ENCODE results near the gene EVI2B. TPM values are rescaled to one million over a fixed set of nuclear protein-coding genes. Genes with fewer than 3 reads are reported as not detected.

EVI2B gene
- total RNA-seq, 5 donors from 2014 or later (not counting 1 experiment from before 2014, with no cell fraction given): 86.2 to 130 (median 111) TPM

DNA sequence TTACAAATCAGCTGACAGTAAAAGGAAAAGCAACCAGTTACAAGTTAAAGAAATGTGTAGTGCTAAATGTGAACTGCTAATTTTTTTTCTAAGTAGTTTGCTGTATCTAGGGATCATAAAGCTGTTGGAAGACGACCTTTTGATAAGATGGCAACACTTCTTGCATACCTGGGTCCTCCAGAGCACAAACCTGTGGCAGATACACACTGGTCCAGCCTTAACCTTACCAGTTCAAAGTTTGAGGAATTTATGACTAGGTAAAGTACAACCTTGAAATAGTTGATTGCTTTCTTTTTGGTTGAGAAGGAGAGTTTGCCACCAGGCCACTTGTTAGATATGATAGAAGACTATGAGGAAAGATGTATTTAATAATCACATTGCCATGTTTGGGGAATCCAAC, 52.3 kb downstream of the EVI2B start:
- POLR2A ChIA-PET: interaction anchor here in 1 of 2 donors (0.6 kb wide), 1 partner anchor 50 kb away, joined by 3 read pairs; no protein-coding TSS in a partner anchor
- Mint-ChIP-seq H3K27ac (no peak overlapping the region), H3K27me3 (no peaks in the 10 kb centered on the region), H3K4me1 (no peaks in the 10 kb centered on the region), H3K4me3 (no peak overlapping the region), H3K9me3 (no peaks in the 10 kb centered on the region), H3K36me3 (peaks cover 21% of the 10 kb centered on the region)
- H3K4me1 ChIP-seq (ENCODE audit: control insufficient read depth in 1 of 2, extremely low read depth in 1 of 2, insufficient read depth in 2 of 2, low read length in 2 of 2): no peaks in the 10 kb centered on the region
- ATAC-seq (replicated peaks in 1 of 4): no peak
- no peaks in the 10 kb centered on the region for H3K9me3 ChIP-seq
- peaks cover 0 to 3% of the 10 kb centered on the region in 2 donors for H3K36me3 ChIP-seq (ENCODE audit: control insufficient read depth in 2 of 2, extremely low read depth in 1 of 2, insufficient read depth in 1 of 2, low read length in 1 of 2)
- DNase-seq: no peak
- CTCF ChIA-PET: interaction anchor here in 1 of 2 donors (0.7 kb wide), 1 partner anchor 29 kb away, joined by 4 read pairs; no protein-coding TSS in a partner anchor
- no peak overlapping the region for H3K4me3 ChIP-seq (ENCODE audit: control insufficient read depth in 1 of 2, extremely low read depth in 1 of 2, low read length in 1 of 2)
- no peaks in the 10 kb centered on the region for H3K27me3 ChIP-seq (replicated peaks in 1 of 2; ENCODE audit: control insufficient read depth in 2 of 2, extremely low read depth in 1 of 2, insufficient read depth in 2 of 2, low read length in 1 of 2)
- H3K27ac ChIP-seq (ENCODE audit: low read length): no peak overlapping the region
- WGBS (ENCODE audit: insufficient coverage): no CpG with 5 or more reads among the region's 1 CpG

DNA sequence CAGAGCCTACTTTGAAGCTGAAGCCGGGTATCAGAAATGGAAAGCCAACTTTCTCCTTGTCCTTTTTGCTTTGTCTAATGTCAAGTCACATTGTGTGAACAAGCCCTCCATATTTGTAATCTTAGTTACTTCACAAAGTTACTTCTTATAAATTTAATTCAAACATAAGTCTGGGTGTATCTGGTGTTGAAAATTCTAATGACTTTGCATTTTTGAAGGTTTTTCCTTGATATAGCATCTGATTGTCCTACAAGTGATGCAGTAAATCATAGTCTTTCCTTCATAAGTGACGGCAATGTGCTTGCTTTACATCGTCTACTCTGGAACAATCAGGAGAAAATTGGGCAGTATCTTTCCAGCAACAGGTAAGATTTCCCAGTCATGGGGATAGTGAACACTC, 53.7 kb downstream of the EVI2B start:
- H3K4me3 ChIP-seq (ENCODE audit: control insufficient read depth in 1 of 2, extremely low read depth in 1 of 2, low read length in 1 of 2): no peak overlapping the region
- no peak overlapping the region for H3K27ac ChIP-seq (ENCODE audit: low read length)
- ATAC-seq (replicated peaks in 1 of 4) (no peak), DNase-seq (no peak)
- Mint-ChIP-seq H3K4me1 (no peaks in the 10 kb centered on the region), H3K36me3 (peaks cover 20% of the 10 kb centered on the region), H3K27ac (no peak overlapping the region), H3K4me3 (no peak overlapping the region), H3K9me3 (no peaks in the 10 kb centered on the region), H3K27me3 (no peaks in the 10 kb centered on the region)
- CTCF ChIA-PET: no interaction called here
- no peaks in the 10 kb centered on the region for H3K27me3 ChIP-seq (replicated peaks in 1 of 2; ENCODE audit: control insufficient read depth in 2 of 2, extremely low read depth in 1 of 2, insufficient read depth in 2 of 2, low read length in 1 of 2)
- no peaks in the 10 kb centered on the region for H3K9me3 ChIP-seq
- peaks cover 0 to 1% of the 10 kb centered on the region in 2 donors for H3K36me3 ChIP-seq (ENCODE audit: control insufficient read depth in 2 of 2, extremely low read depth in 1 of 2, insufficient read depth in 1 of 2, low read length in 1 of 2)
- no peaks in the 10 kb centered on the region for H3K4me1 ChIP-seq (ENCODE audit: control insufficient read depth in 1 of 2, extremely low read depth in 1 of 2, insufficient read depth in 2 of 2, low read length in 2 of 2)
- POLR2A ChIA-PET: no interaction called here
- WGBS (ENCODE audit: insufficient coverage): 100% methylated on average over 2 of the region's 3 CpGs

DNA sequence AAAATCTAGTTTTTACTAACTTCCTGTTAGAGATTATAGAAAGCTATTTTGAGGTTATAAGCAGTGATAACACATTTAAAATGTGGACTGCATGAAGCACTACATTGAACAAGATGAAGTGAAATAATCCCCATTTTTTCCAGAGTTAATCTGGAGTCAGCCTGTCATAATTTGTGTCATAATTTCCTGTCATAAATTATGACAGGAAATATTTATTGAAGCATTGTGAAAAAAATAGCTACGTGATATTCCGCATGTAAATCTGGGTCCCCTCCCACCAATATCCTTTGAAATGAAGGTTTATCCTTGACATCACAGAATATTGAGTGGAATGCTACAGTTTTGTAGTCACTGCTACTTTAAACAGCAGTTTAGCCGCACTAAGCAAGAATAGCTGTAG, 56.9 kb downstream of the EVI2B start:
- Histone ChIP-seq H3K36me3 (ENCODE audit: control insufficient read depth in 2 of 2, extremely low read depth in 1 of 2, insufficient read depth in 1 of 2, low read length in 1 of 2) (no peaks in the 10 kb centered on the region), H3K4me1 (ENCODE audit: control insufficient read depth in 1 of 2, extremely low read depth in 1 of 2, insufficient read depth in 2 of 2, low read length in 2 of 2) (no peaks in the 10 kb centered on the region), H3K4me3 (ENCODE audit: control insufficient read depth in 1 of 2, extremely low read depth in 1 of 2, low read length in 1 of 2) (no peak overlapping the region), H3K27me3 (replicated peaks in 1 of 2; ENCODE audit: control insufficient read depth in 2 of 2, extremely low read depth in 1 of 2, insufficient read depth in 2 of 2, low read length in 1 of 2) (no peaks in the 10 kb centered on the region), H3K9me3 (no peaks in the 10 kb centered on the region), H3K27ac (ENCODE audit: low read length) (no peak overlapping the region)
- CTCF ChIA-PET: no interaction called here
- DNase-seq (no peak), ATAC-seq (replicated peaks in 1 of 4) (no peak)
- Mint-ChIP-seq H3K27me3 (no peaks in the 10 kb centered on the region), H3K36me3 (peaks cover 21% of the 10 kb centered on the region), H3K27ac (no peak overlapping the region), H3K4me3 (no peak overlapping the region), H3K9me3 (no peaks in the 10 kb centered on the region), H3K4me1 (no peaks in the 10 kb centered on the region)
- WGBS (ENCODE audit: insufficient coverage): no CpG with 5 or more reads among the region's 3 CpGs
- POLR2A ChIA-PET: no interaction called here

DNA sequence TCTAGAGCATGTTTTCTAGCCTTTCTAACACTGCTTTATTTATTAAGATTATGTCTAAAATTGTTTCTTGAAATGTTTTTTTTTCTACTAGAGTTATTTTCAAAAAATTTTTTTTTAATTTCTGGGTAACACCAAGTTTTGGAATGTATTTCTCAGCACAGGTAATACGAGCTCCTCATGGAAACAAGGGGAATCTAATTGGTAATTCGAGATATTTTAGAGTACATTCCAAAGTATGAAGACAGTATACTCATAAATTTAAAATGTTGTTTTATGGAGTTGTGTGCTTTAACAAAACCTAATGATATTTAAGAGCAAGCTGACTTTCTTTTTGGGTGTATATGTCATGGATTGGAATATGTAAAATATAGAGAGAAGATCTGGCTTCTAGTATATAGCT, 59.2 kb downstream of the EVI2B start:
- ATAC-seq (replicated peaks in 1 of 4) (no peak), DNase-seq (no peak)
- H3K4me3 Mint-ChIP-seq: no peak overlapping the region
- Histone ChIP-seq H3K9me3 (no peaks in the 10 kb centered on the region), H3K36me3 (ENCODE audit: control insufficient read depth in 2 of 2, extremely low read depth in 1 of 2, insufficient read depth in 1 of 2, low read length in 1 of 2) (no peaks in the 10 kb centered on the region), H3K4me1 (ENCODE audit: control insufficient read depth in 1 of 2, extremely low read depth in 1 of 2, insufficient read depth in 2 of 2, low read length in 2 of 2) (no peaks in the 10 kb centered on the region), H3K27me3 (replicated peaks in 1 of 2; ENCODE audit: control insufficient read depth in 2 of 2, extremely low read depth in 1 of 2, insufficient read depth in 2 of 2, low read length in 1 of 2) (no peaks in the 10 kb centered on the region), H3K4me3 (ENCODE audit: control insufficient read depth in 1 of 2, extremely low read depth in 1 of 2, low read length in 1 of 2) (no peak overlapping the region), H3K27ac (ENCODE audit: low read length) (no peak overlapping the region)
- no peak overlapping the region for H3K27ac Mint-ChIP-seq
- H3K4me1 Mint-ChIP-seq: peaks cover 0 to 4% (median under 1%) of the 10 kb centered on the region in 3 donors
- POLR2A ChIA-PET: interaction anchor here in 1 of 2 donors (0.7 kb wide), 1 partner anchor 1784 kb away, joined by 6 read pairs; no protein-coding TSS in a partner anchor
- CTCF ChIA-PET: interaction anchor here in 1 of 2 donors (1.1 kb wide), 1 partner anchor 62 kb away, joined by 3 read pairs; no protein-coding TSS in a partner anchor
- peaks cover 6% of the 10 kb centered on the region for H3K36me3 Mint-ChIP-seq
- WGBS (ENCODE audit: insufficient coverage): no CpG with 5 or more reads among the region's 2 CpGs
- H3K27me3 Mint-ChIP-seq: no peaks in the 10 kb centered on the region
- no peaks in the 10 kb centered on the region for H3K9me3 Mint-ChIP-seq

Other genes starting within 250 kb of the EVI2B start
- 10 to 100 TPM; 30.8 to 32.6 (median 31.8) TPM for gene NF1, start 219.1 kb downstream of the EVI2B start, total RNA-seq
- 1 to 10 TPM in 1 of 5 donors, under 1 TPM in 4; 0.43 to 1.1 (median 0.80) TPM for gene OMG, start 16.8 kb downstream of the EVI2B start, total RNA-seq
- 10 to 100 TPM; 42.3 to 84.9 (median 80.0) TPM for gene EVI2A, start 7.6 kb upstream of the EVI2B start, total RNA-seq
- 10 to 100 TPM; 45.6 to 72.6 (median 50.1) TPM for gene RAB11FIP4, start 77.6 kb upstream of the EVI2B start, total RNA-seq

Measured in T-cell (primary cell).